Activated CD4-positive, CD25-positive, alpha-beta regulatory T cell (primary cell): ENCODE results near the gene RABGGTA.

Experiments used
- DNase-seq, 4 experiments: peaks; one replicate each; lab custom pipeline; 2025; lab: John Stamatoyannopoulos, UW

The RABGGTA gene

DNA sequence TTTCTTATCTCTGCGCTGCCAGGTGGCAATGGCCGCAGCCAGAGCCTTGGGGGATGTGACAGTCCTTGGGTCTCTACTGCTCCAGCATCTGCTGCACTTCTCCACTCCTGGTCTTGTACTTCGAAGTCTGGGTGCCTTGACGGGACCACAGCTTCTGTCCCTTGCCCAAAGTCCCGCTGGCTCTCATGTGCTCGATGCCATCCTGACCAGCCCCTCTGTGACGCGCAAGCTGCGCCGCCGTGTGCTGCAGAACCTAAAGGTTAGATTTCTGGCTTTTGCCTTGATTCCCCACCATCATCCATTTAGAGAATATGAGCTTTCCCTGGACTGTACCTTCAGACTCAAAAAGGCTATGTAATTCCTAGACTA lies 32.6 kb upstream of the RABGGTA start:
- DNase-seq = no peak

DNA sequence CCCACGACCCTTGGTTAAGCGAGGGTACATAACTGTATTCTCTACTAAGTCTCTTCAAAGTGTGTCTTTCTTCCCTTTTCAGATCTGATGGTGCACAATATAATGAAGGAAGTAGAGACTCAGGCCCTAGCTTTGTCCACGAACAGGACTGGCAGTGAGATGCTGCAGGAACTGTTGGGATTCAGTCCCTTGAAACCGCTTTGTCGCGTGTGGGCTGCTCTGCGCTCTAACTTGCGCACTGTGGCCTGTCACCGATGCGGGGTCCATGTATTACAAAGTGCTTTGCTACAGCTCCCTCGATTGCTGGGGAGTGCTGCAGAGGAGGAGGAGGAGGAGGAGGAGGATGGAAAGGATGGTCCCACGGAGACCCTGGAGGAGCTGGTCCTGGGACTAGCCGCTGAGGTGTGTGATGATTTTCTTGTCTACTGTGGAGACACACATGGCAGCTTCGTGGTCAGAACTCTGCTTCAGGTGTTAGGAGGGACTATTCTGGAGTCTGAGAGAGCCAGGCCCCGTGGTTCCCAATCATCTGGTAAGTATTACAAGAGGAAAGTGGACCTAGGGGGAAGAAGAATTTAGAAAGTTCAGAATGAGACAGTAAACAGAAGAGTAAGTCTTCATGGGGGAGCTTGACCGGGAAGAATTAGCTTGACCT lies 29.1 kb upstream of the RABGGTA start:
- no peak for DNase-seq

- DNase-seq = peak; percentile 83 to 86 (median 84)
Observed at GRCh38 chr14:24299255-24300191, 28.1 kb upstream of the RABGGTA start, which contains the start of the genes DHRS1 and NOP9. Gene DHRS1 (minus strand): TSS chr14:24299780. CDS start chr14:24299106, 674 bp downstream. Gene NOP9 (plus strand): TSS chr14:24299850. CDS start chr14:24299955, 105 bp downstream.

DNA sequence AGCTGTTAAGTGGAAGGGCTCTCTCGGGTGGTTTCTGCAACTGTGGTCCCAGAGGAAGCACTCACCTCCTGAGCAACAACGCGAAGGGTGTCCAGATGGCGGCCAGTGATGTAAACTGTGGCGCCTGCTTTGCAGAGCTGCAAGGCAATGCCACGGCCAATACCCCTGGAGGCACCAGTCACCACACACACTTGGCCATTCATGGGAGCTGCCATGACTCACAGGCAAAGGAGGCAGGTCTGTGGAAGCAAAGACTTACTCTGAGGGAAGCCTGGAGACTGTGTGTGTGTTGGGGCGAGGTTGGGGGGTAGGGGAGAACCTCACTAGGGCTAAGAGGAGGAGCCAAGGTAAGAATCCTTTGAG lies 27.5 kb upstream of the RABGGTA start:
- DNase-seq = no peak

GRCh38 chr14:24297190-24297964 lies 26.0 kb upstream of the RABGGTA start:
- DNase-seq = no peak

GRCh38 chr14:24296341-24297157 lies 25.2 kb upstream of the RABGGTA start:
- DNase-seq = peak; percentile 29 to 45 (median 40)

DNA sequence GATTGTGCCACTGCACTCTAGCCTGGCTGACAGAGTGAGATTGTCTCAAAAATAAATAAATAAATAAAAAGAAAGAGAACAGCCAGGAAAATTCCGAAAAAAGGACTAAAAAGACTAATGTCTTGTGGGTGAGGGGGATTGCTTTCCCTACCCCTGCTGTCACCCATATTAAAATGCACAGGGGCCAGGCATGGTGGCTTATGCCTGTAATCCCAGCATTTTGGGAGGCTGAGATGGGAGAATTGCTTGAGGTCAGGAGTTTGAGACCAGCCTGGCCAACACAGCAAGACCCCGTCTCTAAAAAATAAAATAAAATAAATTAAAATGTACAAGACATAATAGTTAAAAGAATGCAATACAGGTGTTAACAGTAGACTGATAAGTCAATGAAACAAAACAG lies 22.1 kb upstream of the RABGGTA start:
- no peak for DNase-seq

DNA sequence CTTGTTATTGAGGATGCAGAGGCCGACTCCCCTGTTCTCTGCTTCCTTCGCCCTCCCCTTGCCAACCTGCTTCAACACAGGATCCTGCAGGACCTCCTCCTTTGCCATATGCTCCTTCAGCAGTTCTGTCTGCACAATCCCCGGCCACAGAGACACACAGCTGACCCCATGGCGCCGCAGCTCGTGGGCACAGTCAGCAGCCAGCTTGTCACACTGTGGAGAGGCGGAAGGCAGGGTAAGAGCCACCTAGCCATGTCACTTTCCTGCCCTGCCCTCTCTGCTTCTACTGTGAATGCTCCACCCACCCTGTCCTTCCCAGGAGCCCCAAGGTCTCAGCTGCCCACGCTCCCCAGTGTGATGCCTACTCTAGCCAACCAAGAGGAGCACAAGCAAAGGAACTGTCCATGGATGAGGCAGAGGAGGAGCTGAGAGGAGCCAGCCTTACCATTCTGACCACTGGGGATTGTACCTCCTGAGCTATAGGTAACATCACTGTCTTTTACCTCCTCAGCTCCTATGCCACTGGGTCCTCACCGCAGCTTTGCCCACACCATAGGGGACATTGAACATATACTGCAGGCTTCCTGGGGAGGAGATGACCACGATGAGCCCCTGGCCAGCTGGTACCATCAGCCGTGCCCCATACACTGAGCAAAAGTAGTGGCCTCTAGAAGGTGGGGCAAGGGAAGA lies 20.9 kb upstream of the RABGGTA start:
- DNase-seq = no peak

DNA sequence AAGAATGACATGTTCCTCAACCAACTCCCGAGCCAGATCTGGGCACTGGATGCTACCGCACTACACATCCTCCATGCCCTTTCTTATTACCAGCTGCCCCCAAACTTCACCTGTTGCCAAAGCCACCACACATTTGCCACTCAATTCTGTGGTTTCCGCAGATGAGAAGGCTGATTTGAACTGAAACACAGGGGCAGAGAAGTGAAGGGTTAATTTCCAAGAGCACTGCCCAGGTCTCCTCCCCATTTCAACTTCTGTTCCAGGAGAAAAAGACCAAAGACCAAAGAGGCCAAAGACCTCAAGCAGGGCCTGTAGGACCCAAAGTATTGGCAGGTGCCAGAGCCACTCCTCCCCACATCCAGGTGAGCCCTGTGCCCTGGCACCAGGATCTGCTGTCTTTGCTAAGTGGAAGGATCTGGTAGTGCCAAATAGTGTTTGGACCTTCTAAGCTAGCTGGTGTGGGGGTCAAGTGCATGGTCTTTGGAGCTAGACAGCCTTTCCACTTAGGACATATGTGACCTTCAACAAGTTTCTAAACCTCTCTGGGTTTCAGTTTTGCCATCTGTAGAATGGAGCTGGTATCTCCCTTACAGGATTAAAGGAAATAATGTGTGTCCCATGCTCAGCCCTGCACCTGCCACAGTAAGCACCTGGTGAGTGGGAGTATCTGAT lies 20.2 kb upstream of the RABGGTA start:
- no peak for DNase-seq

DNA sequence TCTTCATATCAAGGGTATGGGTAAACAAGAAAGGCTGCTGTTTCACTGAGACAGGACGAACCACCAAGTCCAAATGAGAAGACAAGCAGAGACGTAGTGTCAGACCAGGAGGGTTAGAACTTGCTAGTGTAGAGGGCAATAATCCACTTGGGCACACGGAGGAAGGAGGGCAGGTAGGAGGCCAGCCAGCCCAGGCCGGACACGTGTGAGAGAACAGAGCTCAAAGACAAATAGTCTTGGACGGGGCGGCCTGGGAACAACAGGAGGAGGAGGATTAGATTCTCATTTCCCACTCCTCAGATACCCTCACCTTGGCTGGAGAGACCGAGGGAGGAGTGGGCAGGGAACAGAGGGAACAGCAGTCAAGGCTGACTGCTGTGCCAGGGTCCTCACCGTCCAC lies 19.3 kb upstream of the RABGGTA start:
- no peak for DNase-seq

DNA sequence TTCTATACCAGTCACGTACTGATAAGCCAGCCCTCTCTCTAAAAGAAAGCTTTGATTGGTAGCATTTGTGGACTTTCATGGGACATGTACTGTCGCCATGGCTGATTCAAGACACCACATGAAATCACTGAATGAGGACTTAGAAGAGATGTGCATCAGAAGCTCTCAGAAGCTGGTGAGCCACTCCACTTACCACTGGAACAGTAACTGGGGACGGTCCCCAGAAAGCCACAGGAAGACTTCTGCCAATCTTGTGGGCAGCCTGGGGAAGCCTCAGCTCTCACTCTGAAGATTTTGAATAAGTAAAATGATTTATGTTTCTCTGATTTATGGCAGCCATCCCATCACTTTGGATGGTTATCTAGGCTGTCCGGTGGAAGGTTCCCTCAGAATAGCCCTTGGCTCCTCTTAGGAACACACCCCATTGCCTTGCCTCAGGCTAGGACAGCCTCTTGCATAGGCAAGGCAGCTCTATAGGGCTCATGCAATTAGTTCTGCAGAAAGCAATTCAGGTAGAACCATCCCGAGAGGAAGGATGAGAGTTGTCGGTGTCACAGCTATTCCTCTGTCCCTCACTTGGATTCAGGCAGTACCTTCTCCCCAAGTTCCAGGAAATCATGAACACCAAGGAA lies 18.4 kb upstream of the RABGGTA start:
- peak in 1 of 4 experiments; percentile 14 for DNase-seq

- no peak for DNase-seq
Observed at GRCh38 chr14:24286996-24287395, 15.6 kb upstream of the RABGGTA start.

GRCh38 chr14:24285351-24285750 lies 14.0 kb upstream of the RABGGTA start:
- no peak for DNase-seq

DNA sequence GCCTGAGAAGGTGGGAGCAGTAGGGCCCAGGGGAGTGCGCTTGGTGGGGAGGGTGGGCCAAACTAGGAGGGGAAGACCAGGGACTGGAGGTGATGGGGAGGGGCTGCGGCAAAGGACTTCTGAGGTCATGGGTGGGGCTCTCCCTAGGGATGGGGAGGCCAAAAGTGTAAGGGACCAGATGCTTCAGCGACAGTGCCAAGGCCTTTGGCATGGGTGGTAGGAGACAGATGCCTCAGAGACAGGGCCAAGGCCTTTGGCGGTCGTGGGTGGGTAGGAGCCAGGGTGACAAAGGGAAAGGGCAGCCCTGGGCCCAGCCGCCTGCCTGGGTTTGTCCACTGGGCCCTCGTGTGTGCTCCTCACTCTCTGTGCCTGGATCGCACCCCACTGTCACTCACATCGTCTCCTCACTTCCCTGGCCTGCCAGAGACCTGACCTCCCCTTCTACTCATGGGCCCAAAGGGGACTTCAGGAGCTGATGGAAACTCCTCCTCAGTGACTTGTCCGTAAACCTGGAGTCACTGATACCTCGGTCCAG lies 13.2 kb upstream of the RABGGTA start:
- no peak for DNase-seq

- no peak for DNase-seq
Observed at GRCh38 chr14:24283796-24284460, 12.5 kb upstream of the RABGGTA start.

DNA sequence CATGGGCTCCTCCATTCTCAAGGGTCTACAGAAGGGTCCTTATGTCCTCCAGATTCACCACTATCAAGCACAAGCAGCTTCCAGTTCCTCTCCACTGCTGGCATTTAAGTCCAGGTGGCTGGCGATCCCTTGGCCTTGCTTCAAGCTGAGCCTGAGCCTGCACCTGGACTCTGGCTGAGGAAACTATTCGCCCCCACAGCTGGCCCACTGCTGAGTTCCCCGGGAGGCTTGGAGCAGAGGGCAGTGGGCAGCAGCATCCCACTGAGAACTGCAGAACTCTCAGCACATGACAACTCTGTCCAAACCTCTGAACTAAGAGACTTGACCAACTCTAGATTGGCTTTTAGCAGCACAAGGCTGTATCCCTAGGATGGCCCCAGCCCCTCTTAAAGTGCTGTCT lies 11.3 kb upstream of the RABGGTA start:
- no peak for DNase-seq

GRCh38 chr14:24281636-24282035 lies 10.2 kb upstream of the RABGGTA start:
- DNase-seq = no peak

- DNase-seq = no peak
Observed at GRCh38 chr14:24280797-24281460, 9.5 kb upstream of the RABGGTA start.
